Skeletal muscle tissue (tissue), 4 donors: Measurements from ENCODE around the gene RARG. TPM values are rescaled to one million over a fixed set of nuclear protein-coding genes. Genes with fewer than 3 reads are reported as not detected.
"Not testable (repeated sequence)": the region's sequence is repeated elsewhere in the genome, so short reads cannot be mapped to it uniquely, and the experiment has no call there.

Experiments used
- H3K27ac ChIP-seq: one replicate; pipeline ENCODE4 v1.7.0; 2013; ENCODE audit warnings: mild to moderate bottlenecking, low read depth, low read length, inconsistent platforms
- H3K27me3 ChIP-seq, 3 donors: one replicate each; pipeline ENCODE4 v1.7.0; 2013; ENCODE audit warnings: low read length in 3 of 3; ENCODE audit not compliant: control insufficient read depth in 3 of 3, insufficient read depth in 3 of 3
- H3K36me3 ChIP-seq, 3 donors: one replicate each; pipeline ENCODE4 v1.7.0; 2013; ENCODE audit warnings: low read length in 3 of 3; ENCODE audit not compliant: control insufficient read depth in 3 of 3, insufficient read depth in 3 of 3
- H3K4me1 ChIP-seq, 3 donors: one replicate each; pipeline ENCODE4 v1.7.0; 2013; ENCODE audit warnings: low read length in 3 of 3, mild to moderate bottlenecking in 3 of 3; ENCODE audit not compliant: control insufficient read depth in 3 of 3, insufficient read depth in 3 of 3
- H3K4me3 ChIP-seq, 3 donors: one replicate each; pipeline ENCODE4 v1.7.0; 2013; ENCODE audit warnings: low read length in 3 of 3
- H3K9ac ChIP-seq, 3 donors: one replicate each; pipeline ENCODE4 v1.7.0; 2013; ENCODE audit warnings: low read length in 3 of 3, mild to moderate bottlenecking in 3 of 3, moderate library complexity in 2 of 3, low read depth in 1 of 3
- H3K9me3 ChIP-seq, 3 donors: one replicate each; pipeline ENCODE4 v1.7.0; 2013; ENCODE audit warnings: low read length in 3 of 3; ENCODE audit not compliant: control insufficient read depth in 3 of 3
- total RNA-seq: library from RNA; depleted of rRNA; stranded (reverse); fragments of >200 nt; gene quantifications from one replicate; pipeline ENCODE4 v1.2.3, GENCODE V29; 2014
- donor health status: Osteomylitis.

The RARG gene
- total RNA-seq, 1 donor from 2014 or later = 12.5 TPM

- Histone ChIP-seq H3K9me3 (no peaks in the 10 kb centered on the region), H3K27me3 (no peaks in the 10 kb centered on the region), H3K4me1 (peaks cover 38 to 58% (median 39%) of the 10 kb centered on the region in 3 donors), H3K9ac (no peak overlapping the region), H3K4me3 (no peak overlapping the region), H3K36me3 (peaks cover 29 to 49% (median 37%) of the 10 kb centered on the region in 3 donors), H3K27ac (no peak overlapping the region)
Measured at GRCh38 chr12:53211476-53212381, 20.3 kb downstream of the RARG start.

DNA sequence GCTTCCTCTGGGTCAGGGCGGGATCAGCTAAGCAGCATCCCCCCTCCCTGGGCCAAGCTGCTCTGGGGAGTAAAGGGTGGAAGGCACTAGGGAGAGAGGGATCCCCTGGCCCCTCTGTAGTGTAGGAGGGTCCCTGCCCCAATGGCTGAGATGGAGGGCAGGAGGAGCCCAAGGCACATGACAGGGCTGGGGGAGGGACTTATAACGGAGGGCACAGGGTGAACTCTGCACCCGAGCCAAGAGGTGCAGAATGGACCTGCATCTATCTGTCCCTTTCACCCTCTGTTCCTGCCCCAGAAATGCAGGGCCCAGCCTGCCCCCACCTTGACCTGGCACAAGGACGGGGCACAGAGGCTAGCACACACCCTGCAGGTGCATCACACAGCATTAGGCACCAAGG is 21.2 kb downstream of the RARG start:
- Histone ChIP-seq H3K4me1 (peaks cover 32 to 57% (median 38%) of the 10 kb centered on the region in 3 donors), H3K36me3 (peaks cover 29 to 49% (median 37%) of the 10 kb centered on the region in 3 donors), H3K9me3 (no peaks in the 10 kb centered on the region), H3K27me3 (no peaks in the 10 kb centered on the region), H3K9ac (no peak overlapping the region), H3K4me3 (no peak overlapping the region), H3K27ac (no peak overlapping the region)

DNA sequence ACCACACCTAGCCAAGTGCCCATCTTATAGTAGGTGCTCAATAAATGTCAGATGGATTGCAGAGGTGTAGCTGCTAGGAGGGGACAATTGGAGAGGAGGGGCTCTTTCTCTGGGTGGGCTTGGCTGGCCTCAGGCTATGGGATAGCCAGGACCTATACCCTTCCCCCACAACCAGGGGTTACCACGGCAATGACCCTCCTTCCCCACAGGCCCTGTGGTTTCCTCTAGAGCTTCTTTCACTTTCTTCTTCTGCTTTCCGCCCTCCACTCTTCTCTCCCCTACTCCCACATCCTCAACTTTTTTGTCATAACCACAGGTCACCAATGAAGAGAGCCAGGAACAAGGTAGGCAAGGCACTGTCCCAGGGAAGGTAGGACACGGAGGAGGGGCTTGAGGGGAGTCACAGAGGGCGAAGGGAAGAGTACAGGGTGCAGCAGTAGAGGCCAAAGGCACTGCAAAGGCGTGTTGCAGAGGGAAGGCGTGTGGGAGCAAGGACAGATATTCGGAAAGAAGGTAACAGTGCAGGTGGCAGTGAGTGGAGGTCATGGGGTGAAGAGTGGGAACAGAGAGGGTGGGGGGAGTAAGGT is 23.0 kb downstream of the RARG start:
- Histone ChIP-seq H3K4me1 (peaks cover 14 to 42% (median 22%) of the 10 kb centered on the region in 3 donors), H3K27ac (no peak overlapping the region), H3K36me3 (peaks cover 21 to 36% (median 29%) of the 10 kb centered on the region in 3 donors), H3K4me3 (peak overlapping the region in 2 of 3 donors; percentile 20 to 46), H3K9ac (no peak overlapping the region), H3K27me3 (no peaks in the 10 kb centered on the region), H3K9me3 (no peaks in the 10 kb centered on the region)

DNA sequence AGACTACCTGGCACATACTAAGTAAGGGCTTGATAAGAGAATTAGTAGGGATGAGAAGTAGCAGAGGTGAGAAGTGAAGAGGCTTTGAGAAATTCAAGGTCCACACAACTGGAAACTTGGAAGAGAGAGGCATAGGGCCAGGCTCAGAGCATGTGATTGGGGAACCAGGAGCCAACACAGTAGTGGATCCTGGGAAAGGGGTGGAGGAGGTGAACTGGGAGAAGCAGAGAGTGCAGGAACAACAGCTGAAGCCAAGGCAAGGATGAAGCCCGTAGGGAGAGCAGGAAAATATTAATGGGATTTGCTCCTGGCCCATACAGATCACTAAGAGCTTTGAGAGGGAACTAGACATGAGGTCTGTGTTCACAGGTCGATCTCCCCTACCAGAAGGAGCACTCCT is 23.6 kb downstream of the RARG start:
- Histone ChIP-seq H3K27ac (no peak overlapping the region), H3K4me1 (peaks cover 10 to 36% (median 19%) of the 10 kb centered on the region in 3 donors), H3K27me3 (no peaks in the 10 kb centered on the region)

DNA sequence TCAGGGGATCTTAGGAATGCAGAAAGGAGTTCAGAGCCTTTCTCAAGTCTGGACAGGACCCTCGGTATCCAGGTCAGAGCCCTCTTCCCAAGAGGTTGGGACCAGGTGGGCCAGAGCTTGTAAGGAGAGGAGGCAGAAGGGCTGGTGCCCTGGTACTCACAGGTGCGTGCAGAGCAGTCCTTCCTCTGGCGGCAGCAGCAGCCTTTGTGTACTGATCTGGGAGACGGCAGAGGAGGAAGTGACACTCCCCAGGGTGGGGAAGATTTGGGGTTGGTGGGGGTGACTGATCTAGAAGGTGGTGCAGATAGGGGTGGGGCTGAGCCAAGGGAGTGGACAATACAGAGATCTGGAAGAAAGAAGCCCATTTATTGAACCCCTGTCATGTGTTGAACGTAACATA is 25.0 kb downstream of the RARG start, which contains the start of gene ITGB7:
Gene ITGB7 (minus strand): TSS at position 210 of the 400 bp plus-strand sequence. CDS start 6,808 bp downstream, outside the sequence.
- H3K4me1 ChIP-seq = peaks cover 8 to 32% (median 17%) of the 10 kb centered on the region in 3 donors
- no peaks in the 10 kb centered on the region for H3K27me3 ChIP-seq
- H3K36me3 ChIP-seq = peaks cover 11 to 17% (median 15%) of the 10 kb centered on the region in 3 donors
- H3K9ac ChIP-seq = peak within 1 kb of the TSS in 1 of 3 donors; percentile 44
- H3K9me3 ChIP-seq = no peaks in the 10 kb centered on the region
- peak within 1 kb of the TSS; percentile 39 for H3K27ac ChIP-seq
- H3K4me3 ChIP-seq = no peak within 1 kb of the TSS

More for the DNA sequence above, 23.6 kb downstream of the RARG start:
- Histone ChIP-seq H3K4me3 (no peak overlapping the region), H3K36me3 (peaks cover 21 to 30% (median 24%) of the 10 kb centered on the region in 3 donors), H3K9ac (no peak overlapping the region), H3K9me3 (no peaks in the 10 kb centered on the region)

GRCh38 chr12:53205747-53206419 is 26.1 kb downstream of the RARG start:
- Histone ChIP-seq H3K9ac (no peak overlapping the region), H3K4me3 (peak overlapping the region in 1 of 3 donors; percentile 3)

DNA sequence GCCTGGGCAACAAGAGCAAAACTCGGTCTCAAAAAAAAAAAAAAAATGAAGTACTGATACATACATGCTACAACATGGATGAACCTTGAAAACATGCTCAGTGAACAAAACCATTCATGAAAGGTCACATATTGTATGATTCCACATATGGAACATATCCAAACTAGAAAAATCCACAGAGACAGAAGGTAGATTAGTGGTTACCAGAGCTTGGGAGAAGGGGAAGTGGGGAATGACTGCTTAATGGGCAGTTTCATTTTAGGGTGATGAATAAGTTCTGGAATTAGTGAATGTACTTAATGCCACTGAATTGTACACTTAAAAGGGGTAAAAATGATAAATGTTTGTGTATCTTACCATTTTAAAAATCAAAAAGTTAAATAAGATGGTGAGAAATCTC is 27.7 kb downstream of the RARG start:
- Histone ChIP-seq H3K27ac (no peak overlapping the region), H3K27me3 (no peaks in the 10 kb centered on the region), H3K36me3 (no peaks in the 10 kb centered on the region), H3K9ac (no peak overlapping the region), H3K4me1 (peaks cover 10 to 32% (median 20%) of the 10 kb centered on the region in 3 donors), H3K4me3 (no peak overlapping the region), H3K9me3 (no peaks in the 10 kb centered on the region)

More at GRCh38 chr12:53205747-53206419, 26.1 kb downstream of the RARG start:
- Histone ChIP-seq H3K36me3 (peaks cover under 1 to 6% (median 4%) of the 10 kb centered on the region in 3 donors), H3K27ac (peak overlapping the region; percentile 39), H3K27me3 (no peaks in the 10 kb centered on the region), H3K9me3 (no peaks in the 10 kb centered on the region), H3K4me1 (peaks cover 8 to 32% (median 20%) of the 10 kb centered on the region in 3 donors)

- H3K36me3 ChIP-seq, H3K4me3 ChIP-seq, H3K9me3 ChIP-seq, H3K27ac ChIP-seq, H3K9ac ChIP-seq, H3K27me3 ChIP-seq: not testable (repeated sequence)
- peaks cover 9 to 22% (median 13%) of the 10 kb centered on the region in 3 donors for H3K4me1 ChIP-seq
Measured at GRCh38 chr12:53202316-53202715, 29.7 kb downstream of the RARG start.

DNA sequence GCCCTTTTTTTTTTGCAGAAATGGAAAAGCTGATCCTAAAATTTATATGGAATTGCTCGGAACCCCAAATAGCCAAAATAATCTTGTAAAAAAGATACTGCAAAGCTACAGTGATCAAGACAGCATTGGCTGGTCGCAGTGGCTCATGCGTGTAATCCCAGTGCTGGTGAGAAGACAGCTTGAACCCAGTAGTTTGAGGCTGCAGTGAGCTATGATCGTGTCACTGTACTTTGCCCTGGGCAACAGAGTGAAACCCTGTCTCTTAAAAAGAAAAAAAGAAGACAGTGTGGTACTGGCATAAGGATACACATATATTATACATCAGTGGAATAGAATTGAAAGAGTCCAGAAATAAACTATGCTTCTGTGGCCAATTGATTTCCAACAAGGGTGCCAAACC is 30.4 kb downstream of the RARG start:
- H3K27ac ChIP-seq = no peak overlapping the region
- H3K4me3 ChIP-seq = no peak overlapping the region
- no peaks in the 10 kb centered on the region for H3K9me3 ChIP-seq
- no peak overlapping the region for H3K9ac ChIP-seq
- H3K36me3 ChIP-seq = no peaks in the 10 kb centered on the region
- H3K27me3 ChIP-seq = peaks cover 0 to 7% (median 7%) of the 10 kb centered on the region in 3 donors
- H3K4me1 ChIP-seq = peaks cover 12 to 21% (median 13%) of the 10 kb centered on the region in 3 donors
